Measurements from ENCODE around the gene FBXL14.

FBXL14 gene

DNA sequence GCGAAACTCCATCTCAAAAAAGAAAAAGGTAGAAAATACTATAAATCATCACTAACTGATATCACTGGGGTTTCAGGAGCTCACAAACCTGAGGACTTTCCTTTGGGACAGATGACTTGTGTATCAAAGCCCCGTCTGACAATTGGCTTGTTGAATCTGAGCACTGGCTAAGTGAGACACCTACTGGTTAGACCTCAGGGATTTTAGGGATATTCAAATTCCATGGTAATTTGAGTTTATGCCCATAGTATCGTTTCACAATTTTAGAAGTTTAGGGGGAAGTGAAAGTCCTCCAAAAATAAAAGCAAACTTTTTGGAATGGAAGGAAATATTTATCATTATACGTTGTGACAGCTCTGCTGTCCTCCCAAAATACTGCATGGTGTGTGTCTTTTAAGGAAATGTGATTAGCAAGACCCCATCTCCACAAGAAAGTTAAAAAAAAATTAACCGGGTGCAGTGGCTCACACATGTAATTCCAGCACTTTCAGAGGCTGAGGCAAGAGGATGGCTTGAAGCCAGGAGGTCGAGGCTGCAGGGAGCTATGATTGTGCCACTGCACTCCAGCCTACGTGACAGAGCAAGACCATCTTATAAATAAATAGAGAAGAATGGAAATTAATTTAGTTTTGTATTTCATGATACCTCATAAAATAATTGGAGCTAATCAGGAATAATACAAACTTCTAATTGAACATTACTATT lies 49.2 kb downstream of the FBXL14 start:
- no peak overlapping the region for H3K4me3 ChIP-seq
- DNase-seq (ENCODE audit: low spot score), result no peak
- no peak overlapping the region for H3K27ac ChIP-seq
- TF ChIP-seq CTCF (IDR thresholded peaks at IDR 0.05), result no peak

DNA sequence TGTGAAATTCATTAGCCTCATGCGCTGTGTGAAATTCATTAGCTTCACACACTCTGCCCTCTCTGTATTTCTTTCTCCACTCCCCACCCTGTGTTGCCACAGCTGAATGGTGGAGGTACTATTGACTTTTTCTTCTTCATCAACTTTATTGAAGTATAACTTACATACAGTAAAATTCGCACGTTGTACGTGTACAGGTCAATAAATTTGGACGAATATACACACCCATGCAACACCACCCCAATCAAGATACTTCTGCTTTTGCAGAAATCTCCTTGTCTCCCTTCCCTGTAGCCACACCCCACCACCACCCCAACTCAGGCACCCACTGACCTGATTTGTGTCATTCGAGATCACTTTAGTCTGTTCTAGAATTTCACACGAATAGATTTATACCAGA lies 51.8 kb downstream of the FBXL14 start:
- TF ChIP-seq CTCF (IDR thresholded peaks at IDR 0.05), result no peak
- no peak overlapping the region for H3K27ac ChIP-seq
- no peak overlapping the region for H3K4me3 ChIP-seq
- no peak for DNase-seq (ENCODE audit: low spot score)

DNA sequence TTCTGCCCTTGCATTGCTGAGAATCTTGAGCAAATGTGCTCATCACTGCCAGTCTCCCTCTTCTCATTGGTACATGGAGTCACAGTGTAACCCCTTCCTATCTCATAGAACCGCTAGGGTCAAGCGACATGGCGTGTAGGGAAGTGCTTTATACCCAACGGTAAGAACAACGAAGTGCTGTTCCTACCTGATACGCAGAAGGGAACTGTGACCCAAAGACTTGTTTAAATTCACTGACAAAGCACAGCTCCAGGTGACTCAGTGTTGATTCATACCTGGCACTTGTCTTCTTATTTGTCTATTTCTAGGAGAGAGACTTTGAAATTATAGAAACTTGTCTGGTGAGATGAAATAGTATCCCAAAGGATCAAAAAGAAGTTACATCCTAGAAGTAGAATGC lies 53.7 kb downstream of the FBXL14 start:
- DNase-seq (ENCODE audit: low spot score), result no peak
- H3K27ac ChIP-seq, result no peak overlapping the region

GRCh38 chr12:1539135-1539534 lies 55.2 kb downstream of the FBXL14 start:
- no peak overlapping the region for H3K4me3 ChIP-seq
- no peak for TF ChIP-seq CTCF (IDR thresholded peaks at IDR 0.05)
- no peak for DNase-seq (ENCODE audit: low spot score)

More for the DNA sequence above, 53.7 kb downstream of the FBXL14 start:
- no peak for TF ChIP-seq CTCF (IDR thresholded peaks at IDR 0.05)
- H3K4me3 ChIP-seq, result no peak overlapping the region

DNA sequence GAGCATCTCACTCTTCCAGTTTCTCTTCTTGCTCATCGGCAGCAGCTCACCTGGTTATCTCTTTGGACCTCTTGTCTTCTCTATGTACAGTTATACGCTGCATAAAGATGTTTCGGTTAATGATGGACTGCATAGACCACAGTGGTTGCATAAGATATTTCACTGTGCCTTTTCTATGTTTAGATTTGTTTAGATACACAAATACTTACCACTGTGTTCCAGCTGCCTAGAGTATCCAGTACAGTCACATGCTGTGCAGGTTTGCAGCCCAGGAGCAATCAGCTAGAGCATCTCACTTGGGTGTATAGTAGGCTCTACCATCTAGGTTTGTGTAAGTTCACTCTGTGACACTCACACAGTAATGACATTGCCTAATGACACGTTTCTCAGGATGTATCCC lies 57.6 kb downstream of the FBXL14 start:
- Histone ChIP-seq H3K4me3 (no peak overlapping the region), H3K27ac (no peak overlapping the region)
- no peak for TF ChIP-seq CTCF (IDR thresholded peaks at IDR 0.05)
- no peak for DNase-seq (ENCODE audit: low spot score)

More at GRCh38 chr12:1539135-1539534, 55.2 kb downstream of the FBXL14 start:
- H3K27ac ChIP-seq, result no peak overlapping the region

DNA sequence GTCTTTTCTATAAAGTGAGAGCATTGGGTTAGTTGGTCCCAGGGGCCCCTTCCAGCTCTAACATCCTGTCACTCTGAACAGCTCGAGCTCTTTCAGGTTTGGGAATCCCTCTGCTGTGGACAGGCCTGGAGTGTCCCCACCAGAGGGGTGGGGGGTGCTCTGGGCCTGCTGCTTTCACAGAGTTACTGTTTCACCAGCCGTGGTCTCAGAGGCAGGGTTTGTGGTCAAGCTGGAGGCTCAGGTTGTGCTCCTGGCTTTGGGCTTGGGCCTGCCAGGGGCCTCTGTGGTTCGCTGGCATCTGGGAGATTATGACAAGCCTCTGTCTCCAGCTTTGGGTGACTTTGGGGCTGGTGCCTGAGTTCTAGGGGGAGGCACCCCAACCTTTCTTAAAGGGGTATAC lies 59.6 kb downstream of the FBXL14 start:
- no peak overlapping the region for H3K27ac ChIP-seq
- no peak for TF ChIP-seq CTCF (IDR thresholded peaks at IDR 0.05)
- DNase-seq (ENCODE audit: low spot score), result no peak

DNA sequence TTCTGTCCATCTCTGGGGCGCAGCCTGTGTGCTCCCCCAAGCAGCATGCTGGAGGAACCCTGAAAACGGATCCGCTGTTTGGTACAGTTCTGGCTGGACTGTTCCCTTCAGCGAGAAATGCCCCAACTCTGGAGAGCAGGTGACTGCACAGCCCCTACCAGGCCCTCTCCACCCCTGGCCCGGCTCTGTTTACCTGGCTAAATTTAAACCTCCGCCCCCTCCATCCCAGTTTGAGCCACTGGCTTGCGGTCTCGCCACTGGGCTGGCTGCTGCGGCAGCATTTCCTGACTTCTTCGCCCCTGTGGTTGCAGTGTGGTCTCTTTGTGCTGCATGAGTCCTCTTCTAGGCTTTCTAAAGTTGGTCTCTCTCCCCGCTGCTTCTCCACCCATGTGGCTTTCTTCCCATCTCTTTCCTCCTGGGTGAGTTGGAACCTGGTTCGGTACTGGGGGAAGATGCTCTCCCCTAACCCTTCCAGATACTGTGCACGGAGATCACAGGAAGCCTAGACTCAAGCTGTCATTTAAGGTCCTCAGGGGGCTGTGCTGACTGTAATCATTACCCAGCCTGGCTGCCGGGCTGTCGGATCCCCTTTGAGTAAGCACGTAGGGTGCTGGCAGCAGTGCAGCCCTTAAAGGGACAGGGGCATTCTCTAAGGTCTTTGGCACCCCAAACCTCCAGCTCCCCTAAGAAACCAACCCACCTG lies 60.6 kb downstream of the FBXL14 start:
- no peak for TF ChIP-seq CTCF (IDR thresholded peaks at IDR 0.05)
- Histone ChIP-seq H3K27ac (no peak overlapping the region), H3K4me3 (no peak overlapping the region)
- no peak for DNase-seq (ENCODE audit: low spot score)

More for the DNA sequence above, 59.6 kb downstream of the FBXL14 start:
- H3K4me3 ChIP-seq, result no peak overlapping the region
